GM12874 (cell line): ENCODE data around the gene CDC5L.

Experiments used
- CTCF ChIP-seq: IDR thresholded peaks from 2 replicates; pipeline ENCODE4 v1.5.1; 2011; ENCODE audit warnings: low read depth, mild to moderate bottlenecking, control low read depth, low read length, moderate library complexity; ENCODE audit not compliant: insufficient read depth

CDC5L gene

GRCh38 chr6:44432227-44432626 is 44.7 kb downstream of the CDC5L start:
- TF ChIP-seq CTCF: no peak

DNA sequence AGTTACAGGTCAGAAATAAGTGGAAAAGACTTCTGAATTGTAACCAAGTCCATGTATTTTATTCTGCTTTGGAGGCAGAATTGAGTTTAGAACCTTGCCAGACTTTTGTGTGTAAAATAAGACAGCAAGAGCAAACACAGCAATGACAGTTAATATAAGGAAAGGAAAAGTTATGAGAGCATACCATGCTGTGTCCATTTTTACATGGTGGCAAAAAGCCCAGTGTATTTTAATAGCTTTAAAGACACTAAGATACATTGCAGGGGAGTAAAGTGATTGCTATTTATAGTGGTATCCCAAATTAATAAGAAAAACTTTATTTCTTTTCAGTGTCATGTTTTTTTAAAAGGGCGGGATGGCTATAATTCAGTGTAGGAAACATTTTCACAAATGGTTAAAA is 45.2 kb downstream of the CDC5L start:
- TF ChIP-seq CTCF: no peak

GRCh38 chr6:44435500-44435899 is 48.0 kb downstream of the CDC5L start:
- no peak for TF ChIP-seq CTCF

DNA sequence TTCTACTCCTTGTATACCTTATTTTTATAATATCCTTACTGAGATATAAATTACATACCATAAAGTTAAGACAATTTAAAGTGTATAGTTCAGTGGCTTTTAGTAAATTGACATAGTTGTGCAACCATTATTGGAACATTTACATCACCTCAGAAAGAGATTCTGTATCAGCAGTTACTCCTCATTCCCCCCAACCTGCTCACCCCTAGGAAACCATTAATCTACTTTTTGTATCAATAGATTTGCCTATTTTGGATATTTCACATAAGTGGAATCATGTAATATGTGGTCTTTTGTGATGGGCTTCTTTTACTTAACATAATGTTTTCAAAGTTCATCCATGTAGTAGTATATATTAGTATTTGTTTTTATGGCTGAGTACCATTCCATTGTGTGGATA is 51.3 kb downstream of the CDC5L start:
- no peak for TF ChIP-seq CTCF

GRCh38 chr6:44439270-44440045 is 52.0 kb downstream of the CDC5L start:
- no peak for TF ChIP-seq CTCF

- no peak for TF ChIP-seq CTCF
Observed at GRCh38 chr6:44441091-44441855, 53.8 kb downstream of the CDC5L start.

- TF ChIP-seq CTCF: no peak
Observed at GRCh38 chr6:44442236-44442635, 54.7 kb downstream of the CDC5L start.
